ENCODE measurements around the gene IRF4. TPM values are rescaled to one million over a fixed set of nuclear protein-coding genes. Genes with fewer than 3 reads are reported as not detected.

The IRF4 gene
- total RNA-seq = 2.9 TPM

DNA sequence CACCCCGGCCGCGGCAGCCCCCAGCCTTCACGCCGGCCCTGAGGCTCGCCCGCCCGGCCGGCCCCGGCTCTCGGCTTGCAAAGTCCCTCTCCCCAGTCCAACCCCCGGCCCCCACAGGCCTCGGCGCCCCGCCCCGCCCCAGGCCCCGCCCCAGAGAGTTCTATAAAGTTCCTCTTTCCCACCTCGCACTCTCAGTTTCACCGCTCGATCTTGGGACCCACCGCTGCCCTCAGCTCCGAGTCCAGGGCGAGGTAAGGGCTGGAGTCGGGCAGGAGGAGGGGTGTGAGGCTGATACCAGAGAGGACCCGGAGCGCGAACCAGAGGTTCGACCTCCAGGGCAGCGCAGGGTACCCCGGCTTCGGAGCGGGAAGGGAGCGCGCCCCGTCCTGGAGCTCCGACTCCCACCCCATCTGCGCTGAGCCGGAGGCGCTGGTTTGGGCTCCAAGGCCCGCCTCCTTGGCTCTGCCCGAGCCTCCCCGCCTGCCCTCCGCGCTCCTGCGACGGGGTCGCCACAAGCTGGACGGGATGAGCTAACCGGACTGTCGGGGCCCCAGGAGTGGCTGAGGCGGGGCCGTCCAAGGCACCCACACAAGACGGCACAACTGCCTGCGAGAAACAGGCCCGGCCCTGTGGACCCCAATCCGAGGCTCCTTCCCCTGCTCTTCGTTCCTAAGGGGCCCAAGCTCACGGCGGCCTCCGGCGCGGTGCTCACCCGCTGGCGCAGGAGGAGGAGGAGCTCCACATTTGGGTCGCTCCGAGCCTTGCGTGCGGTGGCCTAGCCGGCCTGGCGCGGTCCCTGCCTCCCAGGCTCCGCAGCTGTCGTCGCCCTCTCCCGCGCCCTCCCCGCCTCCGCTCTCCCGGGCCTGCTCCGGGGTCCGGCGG is at the start of gene IRF4:
IRF4 (plus strand) TSS at position 194 of the 882 bp plus-strand sequence. CDS start 1,401 bp downstream, outside the sequence.
- DNase-seq (ENCODE audit: low spot score) = no peak

DNA sequence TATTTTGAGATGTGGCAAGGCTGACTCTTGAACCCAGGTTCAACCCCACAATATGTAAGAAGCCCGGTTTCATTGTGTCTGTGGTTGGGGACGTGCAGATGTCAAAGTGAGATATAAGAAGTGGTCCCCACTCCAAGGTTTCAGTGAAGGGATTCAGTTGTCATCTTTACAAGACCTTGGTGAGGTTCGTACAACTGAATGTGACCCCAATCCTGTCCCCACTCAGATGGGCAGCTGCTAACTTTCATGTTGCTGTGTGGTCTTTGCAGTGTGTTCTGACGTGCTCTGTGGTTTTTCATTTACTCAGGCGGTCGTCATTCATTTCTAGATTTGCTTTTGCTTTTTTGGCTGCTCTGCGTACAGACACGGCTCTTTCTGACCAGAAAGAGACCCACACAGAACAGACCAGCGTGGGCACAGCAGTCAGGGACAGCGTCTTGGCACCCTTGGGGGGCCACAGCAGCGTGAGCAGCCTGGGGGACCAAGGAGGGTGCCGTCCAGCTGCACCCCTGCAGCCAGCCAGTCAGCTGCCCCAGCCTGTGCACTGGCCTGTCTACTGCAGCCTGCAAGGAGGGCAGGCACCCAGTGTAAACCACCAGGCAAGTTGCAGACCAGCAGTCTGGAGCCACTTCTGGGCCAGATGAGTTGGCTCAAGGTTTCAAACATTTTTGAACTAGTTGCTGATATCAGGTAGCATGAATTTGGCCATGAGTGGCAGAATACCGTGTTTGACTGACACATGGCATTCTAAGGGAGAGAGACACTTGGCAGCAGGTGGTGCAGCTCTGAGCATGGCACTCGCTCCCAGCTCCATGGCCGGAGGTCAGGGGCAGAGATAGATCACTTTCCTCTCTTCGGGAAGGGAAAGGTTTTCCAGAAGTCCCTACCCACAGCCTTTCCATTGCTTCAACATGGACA is 49.4 kb upstream of the IRF4 start:
- DNase-seq (ENCODE audit: low spot score) = no peak

DNA sequence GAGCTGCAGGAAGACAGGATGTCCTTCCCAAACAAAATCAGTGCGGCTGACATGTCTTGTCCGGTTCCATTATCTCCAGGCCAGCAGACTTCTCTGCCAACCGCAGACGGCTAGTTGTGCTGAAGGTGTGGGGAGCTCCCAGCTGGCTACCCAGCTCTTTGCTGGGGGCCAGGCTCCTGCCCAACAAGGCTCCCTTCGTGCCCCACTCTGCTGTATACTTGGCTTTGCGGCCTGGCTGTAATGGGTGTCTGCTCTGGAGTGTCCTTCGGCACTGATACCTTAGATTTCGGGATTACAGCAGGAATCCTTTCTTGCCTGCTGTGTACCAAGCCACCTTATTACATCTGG is 48.7 kb upstream of the IRF4 start:
- no peak for DNase-seq (ENCODE audit: low spot score)

GRCh38 chr6:343226-343935 is 48.2 kb upstream of the IRF4 start:
- no peak for DNase-seq (ENCODE audit: low spot score)

DNA sequence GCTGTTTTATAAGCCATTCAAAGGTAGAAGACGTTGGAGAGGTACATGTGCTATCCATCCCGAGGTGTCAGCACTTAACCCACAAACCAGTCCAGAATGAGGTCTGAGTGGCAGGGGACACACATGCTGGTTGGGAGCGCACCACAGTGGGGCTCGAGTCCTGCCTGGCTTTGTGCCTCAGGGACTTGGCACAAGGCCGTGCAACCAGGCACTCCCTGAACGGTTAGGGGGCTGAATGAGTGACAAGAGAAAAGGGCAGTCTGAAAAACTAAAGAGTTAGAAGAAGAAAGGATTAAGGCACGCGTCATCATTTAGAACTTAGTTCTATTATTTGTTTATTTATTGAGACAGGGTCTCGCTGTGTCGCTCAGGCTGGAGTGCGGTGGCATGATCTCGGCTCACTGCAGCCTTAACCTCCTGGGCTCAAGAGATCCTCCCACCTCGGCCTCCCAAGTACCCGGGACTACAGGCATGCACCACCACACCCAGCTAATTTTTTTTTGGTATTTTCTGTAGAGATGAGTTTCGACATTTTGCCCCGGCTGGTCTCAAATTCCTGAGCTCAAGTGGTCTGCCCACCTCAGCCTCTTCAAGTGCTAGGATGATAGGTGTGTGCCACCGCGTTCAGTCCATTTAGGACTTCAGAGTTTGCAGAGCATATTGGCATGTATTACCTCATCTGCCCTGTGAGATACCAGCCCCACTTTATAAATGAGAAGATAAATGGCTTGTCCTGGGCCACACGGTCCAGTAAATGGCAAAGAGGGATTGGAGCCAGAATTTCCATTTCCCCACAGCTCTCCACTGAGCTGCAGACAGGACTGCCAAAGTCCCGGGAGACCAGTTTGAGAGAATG is 47.4 kb upstream of the IRF4 start:
- no peak for DNase-seq (ENCODE audit: low spot score)

DNA sequence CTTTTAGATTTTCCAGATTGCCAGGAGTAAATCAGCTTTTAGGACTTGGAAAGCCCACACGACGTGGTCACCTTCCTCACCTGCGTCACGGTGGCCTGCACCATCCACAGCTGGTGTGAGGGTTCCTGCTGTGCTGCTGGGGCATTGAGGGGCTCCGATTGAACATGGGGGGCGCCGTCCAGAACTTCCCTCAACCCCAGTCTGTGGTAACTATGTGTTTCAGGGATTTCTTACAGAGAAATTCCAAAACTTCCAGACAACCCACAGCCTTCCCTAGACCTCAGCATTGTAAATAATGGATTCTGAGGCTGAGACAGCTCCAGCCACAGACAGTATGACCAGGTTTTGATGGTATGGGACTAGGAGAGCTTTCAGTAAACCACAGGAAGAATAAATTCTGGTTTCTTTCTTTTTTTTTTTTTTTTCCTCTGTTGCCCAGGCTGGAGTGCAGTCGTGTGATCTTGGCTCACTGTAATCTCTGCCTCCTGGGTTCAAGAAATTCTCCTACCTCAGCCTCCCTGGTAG is 46.7 kb upstream of the IRF4 start:
- DNase-seq (ENCODE audit: low spot score) = no peak

GRCh38 chr6:345747-346385 is 45.7 kb upstream of the IRF4 start:
- DNase-seq (ENCODE audit: low spot score) = no peak

GRCh38 chr6:346386-347030 is 45.0 kb upstream of the IRF4 start:
- DNase-seq (ENCODE audit: low spot score) = no peak

GRCh38 chr6:347232-347631 is 44.3 kb upstream of the IRF4 start:
- no peak for DNase-seq (ENCODE audit: low spot score)

DNA sequence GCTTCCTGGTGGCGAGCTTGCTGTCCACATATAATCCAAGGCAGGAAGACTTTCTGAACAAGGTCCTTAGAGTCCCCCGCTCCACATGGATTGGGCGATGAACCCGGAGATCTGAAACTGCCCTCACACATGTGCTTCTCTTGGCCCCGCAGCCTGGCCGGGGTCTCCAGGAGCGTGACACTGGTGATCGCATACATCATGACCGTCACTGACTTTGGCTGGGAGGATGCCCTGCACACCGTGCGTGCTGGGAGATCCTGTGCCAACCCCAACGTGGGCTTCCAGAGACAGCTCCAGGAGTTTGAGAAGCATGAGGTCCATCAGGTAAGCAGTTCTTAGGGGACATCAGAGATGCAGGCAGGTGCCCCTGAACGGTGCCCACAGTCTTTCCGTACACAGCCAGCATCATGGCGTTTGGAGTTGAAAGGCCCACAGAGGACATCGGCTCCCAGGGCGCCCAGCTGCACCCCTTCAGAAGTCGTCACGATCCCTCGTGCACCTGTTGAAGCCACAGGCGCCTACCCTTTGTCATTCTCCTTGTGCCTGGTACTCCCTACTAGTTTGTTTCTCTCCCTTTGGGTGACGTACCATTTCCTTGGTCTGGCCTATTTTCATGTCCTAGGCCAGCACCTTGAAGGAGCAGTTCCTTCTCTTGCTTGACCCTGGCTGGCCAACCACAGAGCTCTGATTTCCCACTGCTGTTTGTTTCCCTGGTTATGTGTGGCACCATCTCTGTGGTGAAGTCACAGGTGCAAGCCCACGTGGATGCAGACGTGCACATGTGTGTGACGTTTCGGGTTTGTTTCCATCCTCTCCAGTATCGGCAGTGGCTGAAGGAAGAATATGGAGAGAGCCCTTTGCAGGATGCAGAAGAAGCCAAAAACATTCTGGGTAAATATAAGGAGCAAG is 43.3 kb upstream of the IRF4 start:
- DNase-seq (ENCODE audit: low spot score) = no peak

- DNase-seq (ENCODE audit: low spot score) = no peak
These were observed 42.6 kb upstream of the IRF4 start for GRCh38 chr6:348860-349396.

DNA sequence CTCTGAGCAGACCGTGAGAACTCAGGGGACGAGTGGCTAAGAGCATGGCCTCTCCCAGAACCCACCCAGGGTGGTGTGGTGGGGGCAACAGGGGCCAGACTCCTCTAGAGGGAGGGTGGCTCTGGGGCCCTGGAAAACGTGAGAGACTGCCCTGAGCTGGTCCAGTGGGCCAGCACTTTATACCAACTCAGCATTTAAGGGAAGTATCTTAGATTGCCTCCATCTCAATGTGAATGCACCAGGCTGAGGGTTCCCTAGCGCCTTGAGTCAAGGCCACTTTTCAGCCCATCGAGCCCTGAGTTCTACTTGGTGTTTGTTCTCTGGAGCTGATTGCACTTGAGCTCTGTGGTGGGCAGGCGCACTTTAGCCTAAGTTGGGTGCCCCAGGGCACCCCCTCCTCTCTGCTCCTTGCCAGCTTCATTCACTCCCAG is 42.0 kb upstream of the IRF4 start:
- no peak for DNase-seq (ENCODE audit: low spot score)

GRCh38 chr6:350371-350770 is 41.2 kb upstream of the IRF4 start:
- no peak for DNase-seq (ENCODE audit: low spot score)

- DNase-seq (ENCODE audit: low spot score) = no peak
These were observed 40.3 kb upstream of the IRF4 start for GRCh38 chr6:351011-351866.

GRCh38 chr6:351867-352289 is 39.7 kb upstream of the IRF4 start:
- no peak for DNase-seq (ENCODE audit: low spot score)

DNA sequence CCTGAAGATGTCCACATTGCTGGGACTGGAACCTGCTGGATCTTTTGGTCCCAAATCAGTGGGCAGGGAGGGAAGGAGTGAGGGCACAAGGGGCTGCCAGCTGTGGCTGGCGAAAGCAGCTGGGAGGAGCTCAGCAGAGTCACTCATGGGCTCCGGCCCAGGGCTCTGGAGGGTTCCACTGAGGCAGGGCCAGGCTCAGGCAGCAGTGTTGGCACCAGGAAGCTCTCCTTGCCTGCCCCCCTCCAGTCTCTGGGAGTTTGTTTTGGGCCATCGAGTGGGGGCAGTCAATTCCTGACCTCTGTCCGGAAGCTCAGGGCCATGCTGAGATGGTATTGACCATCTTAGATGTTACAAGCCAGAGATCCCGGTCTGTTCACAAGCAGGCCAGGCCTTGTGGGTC is 39.1 kb upstream of the IRF4 start:
- no peak for DNase-seq (ENCODE audit: low spot score)

- no peak for DNase-seq (ENCODE audit: low spot score)
These were observed 38.6 kb upstream of the IRF4 start for GRCh38 chr6:352896-353470.

Data from mucosa of gallbladder (tissue), 1 donor.